ENCODE results near the gene PSORS1C1. TPM values are rescaled to one million over a fixed set of nuclear protein-coding genes. Genes with fewer than 3 reads are reported as not detected.

The PSORS1C1 gene
- total and polyA plus RNA-seq, 2 of the 4 experiments (the other 2 are of a cell fraction): 0.36 to 1.1 TPM

DNA sequence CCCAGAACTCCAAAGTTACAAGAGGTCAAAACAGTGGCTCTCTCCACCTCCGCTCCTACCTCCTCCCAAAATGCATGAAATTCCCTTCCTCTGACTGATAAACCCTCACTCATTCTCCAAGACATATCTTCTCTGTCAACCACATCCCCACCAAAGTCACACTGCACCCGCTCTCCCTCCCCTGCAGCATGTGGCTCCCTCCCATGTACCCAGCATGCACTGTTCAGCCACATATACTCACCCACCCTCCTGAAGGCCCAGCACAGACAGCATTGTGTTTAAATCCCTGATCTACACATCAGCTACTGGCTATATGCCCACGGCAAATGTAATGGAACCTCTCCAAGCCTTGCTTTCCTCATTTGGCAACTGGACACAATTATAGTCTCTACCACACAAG lies 61.4 kb downstream of the PSORS1C1 start:
- dilution Hi-C loops (cut with HindIII; ENCODE audit: low sequenced_read_pairs, unreplicated experiment) (no loop called here), intact Hi-C loops (cut with micrococcal nuclease) (no loop called here), in situ Hi-C loops (cut with MboI; ENCODE audit: low sequenced_read_pairs) (no loop called here)
- peak overlapping the region; percentile 23; the same call in 1 of the 2 replicates for H4K91ac ChIP-seq (ENCODE audit: insufficient read depth, low read depth, low read length)
- no peak overlapping the region; the same call in 1 of the 2 replicates for H3K23ac ChIP-seq (ENCODE audit: low read depth, low read length)
- H3K4ac ChIP-seq (ENCODE audit: low read depth, low read length): peak overlapping the region; percentile 50
- no peak overlapping the region for H2BK20ac ChIP-seq (ENCODE audit: low read depth, low read length)
- H3K4me1 ChIP-seq (ENCODE audit: control insufficient read depth, insufficient read depth, low read length): peaks cover 8% of the 10 kb centered on the region
- no peak overlapping the region for H3K56ac ChIP-seq (ENCODE audit: extremely low read depth, insufficient read depth, low read length)
- no peak overlapping the region for H3K4me2 ChIP-seq (ENCODE audit: low read depth, low read length)
- peak overlapping the region; percentile 32; the same call in 1 of the 2 replicates for H2BK120ac ChIP-seq (ENCODE audit: low read depth, low read length)
- H3K9me3 ChIP-seq (ENCODE audit: control insufficient read depth, insufficient read depth, low read length): no peaks in the 10 kb centered on the region
- H3K9me1 ChIP-seq (ENCODE audit: insufficient read depth, low read length): peaks cover 11% of the 10 kb centered on the region; the same call in 1 of the 2 replicates
- CTCF ChIA-PET: interaction anchor here (0.5 kb wide), 1 partner anchor 311 kb away, joined by 3 read pairs; no protein-coding TSS in a partner anchor
- H3K27me3 ChIP-seq (ENCODE audit: control insufficient read depth, insufficient read depth, low read length): no peaks in the 10 kb centered on the region
- H4K8ac ChIP-seq (ENCODE audit: low read depth in 2 of 2, low read length in 2 of 2): peak overlapping the region in 1 of 2 experiments; percentile 72; a peak in 3 of 4 replicates
- peak overlapping the region; percentile 81 for H2AFZ ChIP-seq (replicated peaks; ENCODE audit: low read length, poor library complexity)
- DNase-seq (peak; percentile 69), ATAC-seq (ENCODE audit: low read depth) (peak; percentile 83)
- no peak overlapping the region for H3K9ac ChIP-seq (ENCODE audit: low read depth, low read length)
- H4K20me1 ChIP-seq (ENCODE audit: insufficient read depth, low read length): no peaks in the 10 kb centered on the region
- BruUV-seq (replicated peaks): no TSS peak
- no peaks in the 10 kb centered on the region for H3K79me1 ChIP-seq (ENCODE audit: low read depth in 1 of 2, low read length in 2 of 2)
- H3K27ac ChIP-seq (ENCODE audit: insufficient read depth, low read length): no peak overlapping the region
- no CpG with 5 or more reads among the region's 3 CpGs for WGBS, 2 experiments (ENCODE audit: extremely low coverage in 2 of 2, insufficient read length in 1 of 2)
- no peak overlapping the region for H2BK5ac ChIP-seq (ENCODE audit: low read depth, low read length, poor library complexity, severe bottlenecking)
- H3K36me3 ChIP-seq (ENCODE audit: control insufficient read depth, insufficient read depth, low read length): no peaks in the 10 kb centered on the region
- no peak overlapping the region; the same call in 1 of the 2 replicates for H3K14ac ChIP-seq (replicated peaks; ENCODE audit: low read depth, low read length)
- no peak overlapping the region for H2AK9ac ChIP-seq (replicated peaks; ENCODE audit: low read depth, low read length, poor library complexity)
- H4K5ac ChIP-seq (ENCODE audit: low read depth, low read length): no peak overlapping the region
- H2BK15ac ChIP-seq (ENCODE audit: low read depth, low read length): 0 out of 3 replicates have a peak overlapping the region, but pooled peaks have one; percentile 25
- TF ChIP-seq SMC3 (IDR thresholded peaks at IDR 0.05; ENCODE audit: low read depth, low read length) (no peak), CEBPB (IDR thresholded peaks at IDR 0.05; ENCODE audit: low read depth, low read length) (no peak), RAD21 (IDR thresholded peaks at IDR 0.05; ENCODE audit: low read length) (no peak), CHD1 (IDR thresholded peaks at IDR 0.05; ENCODE audit: low read depth, low read length) (no peak), BHLHE40 (IDR thresholded peaks at IDR 0.05; ENCODE audit: low read depth, low read length) (no peak), MAFK (IDR thresholded peaks at IDR 0.05; ENCODE audit: low read depth, low read length) (no peak), POLR2A (IDR thresholded peaks at IDR 0.05; ENCODE audit: low read depth, low read length) (no peak), MAZ (IDR thresholded peaks at IDR 0.05; ENCODE audit: borderline replicate concordance, low read depth, low read length) (no peak; the same call in 1 of the 2 replicates), FOS (IDR thresholded peaks at IDR 0.05; ENCODE audit: low read depth, low read length) (no peak), MXI1 (IDR thresholded peaks at IDR 0.05; ENCODE audit: borderline replicate concordance, low read depth, low read length) (no peak), NFE2L2 (IDR thresholded peaks at IDR 0.05; ENCODE audit: low read depth, low read length) (no peak), RFX5 (IDR thresholded peaks at IDR 0.05; ENCODE audit: low read depth, low read length) (no peak), RCOR1 (IDR thresholded peaks at IDR 0.05; ENCODE audit: insufficient replicate concordance, low read length) (no peak)
- TF ChIP-seq, protein P1, sequence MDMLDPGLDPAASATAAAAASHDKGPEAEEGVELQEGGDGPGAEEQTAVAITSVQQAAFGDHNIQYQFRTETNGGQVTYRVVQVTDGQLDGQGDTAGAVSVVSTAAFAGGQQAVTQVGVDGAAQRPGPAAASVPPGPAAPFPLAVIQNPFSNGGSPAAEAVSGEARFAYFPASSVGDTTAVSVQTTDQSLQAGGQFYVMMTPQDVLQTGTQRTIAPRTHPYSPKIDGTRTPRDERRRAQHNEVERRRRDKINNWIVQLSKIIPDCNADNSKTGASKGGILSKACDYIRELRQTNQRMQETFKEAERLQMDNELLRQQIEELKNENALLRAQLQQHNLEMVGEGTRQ (IDR thresholded peaks at IDR 0.05; ENCODE audit: low read depth, low read length): no peak
- TF ChIP-seq, protein P2, sequence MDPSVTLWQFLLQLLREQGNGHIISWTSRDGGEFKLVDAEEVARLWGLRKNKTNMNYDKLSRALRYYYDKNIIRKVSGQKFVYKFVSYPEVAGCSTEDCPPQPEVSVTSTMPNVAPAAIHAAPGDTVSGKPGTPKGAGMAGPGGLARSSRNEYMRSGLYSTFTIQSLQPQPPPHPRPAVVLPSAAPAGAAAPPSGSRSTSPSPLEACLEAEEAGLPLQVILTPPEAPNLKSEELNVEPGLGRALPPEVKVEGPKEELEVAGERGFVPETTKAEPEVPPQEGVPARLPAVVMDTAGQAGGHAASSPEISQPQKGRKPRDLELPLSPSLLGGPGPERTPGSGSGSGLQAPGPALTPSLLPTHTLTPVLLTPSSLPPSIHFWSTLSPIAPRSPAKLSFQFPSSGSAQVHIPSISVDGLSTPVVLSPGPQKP (IDR thresholded peaks at IDR 0.05; ENCODE audit: borderline replicate concordance, low read depth, low read length): no peak
- TF ChIP-seq, protein P3, sequence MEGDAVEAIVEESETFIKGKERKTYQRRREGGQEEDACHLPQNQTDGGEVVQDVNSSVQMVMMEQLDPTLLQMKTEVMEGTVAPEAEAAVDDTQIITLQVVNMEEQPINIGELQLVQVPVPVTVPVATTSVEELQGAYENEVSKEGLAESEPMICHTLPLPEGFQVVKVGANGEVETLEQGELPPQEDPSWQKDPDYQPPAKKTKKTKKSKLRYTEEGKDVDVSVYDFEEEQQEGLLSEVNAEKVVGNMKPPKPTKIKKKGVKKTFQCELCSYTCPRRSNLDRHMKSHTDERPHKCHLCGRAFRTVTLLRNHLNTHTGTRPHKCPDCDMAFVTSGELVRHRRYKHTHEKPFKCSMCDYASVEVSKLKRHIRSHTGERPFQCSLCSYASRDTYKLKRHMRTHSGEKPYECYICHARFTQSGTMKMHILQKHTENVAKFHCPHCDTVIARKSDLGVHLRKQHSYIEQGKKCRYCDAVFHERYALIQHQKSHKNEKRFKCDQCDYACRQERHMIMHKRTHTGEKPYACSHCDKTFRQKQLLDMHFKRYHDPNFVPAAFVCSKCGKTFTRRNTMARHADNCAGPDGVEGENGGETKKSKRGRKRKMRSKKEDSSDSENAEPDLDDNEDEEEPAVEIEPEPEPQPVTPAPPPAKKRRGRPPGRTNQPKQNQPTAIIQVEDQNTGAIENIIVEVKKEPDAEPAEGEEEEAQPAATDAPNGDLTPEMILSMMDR (conservative IDR thresholded peaks at IDR 0.05; ENCODE audit: low read depth, low read length): no peak
- no peak overlapping the region for H2AK5ac ChIP-seq (ENCODE audit: low read depth, low read length)
- POLR2A ChIA-PET (ENCODE audit: unreplicated experiment): no interaction called here
- no peak overlapping the region for H3K18ac ChIP-seq (ENCODE audit: low read depth, low read length)
- no peak overlapping the region for H3K4me3 ChIP-seq (ENCODE audit: insufficient read depth, low read depth, low read length)
